Right lobe of liver (tissue), 4 donors: ENCODE results near the gene IL1RL2.

ENCODE experiments used
- POLR2A ChIP-seq: fragments of 450-650 bp; IDR thresholded peaks from one replicate; pipeline ENCODE4 v1.6.1; 2017; ENCODE audit warnings: antibody characterized with exemption, mild to moderate bottlenecking
- TF ChIP-seq, protein P1 (sequence below), 4 donors: fragments of 200-600 bp in 3 of 4; fragments of 450-650 bp in 1 of 4; IDR thresholded peaks; one replicate each; pipeline versions ENCODE4 v1.5.1 to v1.8.0; 2016 to 2022; ENCODE audit warnings: antibody characterized with exemption in 4 of 4, mild to moderate bottlenecking in 2 of 4
- donor health status: DM: no; HTN: no; CAD: no.
- donor health status: DM: no; HTN: no; CAD: no.
- donor health status: DM: no; HTN: yes; CAD: no.

DNA sequence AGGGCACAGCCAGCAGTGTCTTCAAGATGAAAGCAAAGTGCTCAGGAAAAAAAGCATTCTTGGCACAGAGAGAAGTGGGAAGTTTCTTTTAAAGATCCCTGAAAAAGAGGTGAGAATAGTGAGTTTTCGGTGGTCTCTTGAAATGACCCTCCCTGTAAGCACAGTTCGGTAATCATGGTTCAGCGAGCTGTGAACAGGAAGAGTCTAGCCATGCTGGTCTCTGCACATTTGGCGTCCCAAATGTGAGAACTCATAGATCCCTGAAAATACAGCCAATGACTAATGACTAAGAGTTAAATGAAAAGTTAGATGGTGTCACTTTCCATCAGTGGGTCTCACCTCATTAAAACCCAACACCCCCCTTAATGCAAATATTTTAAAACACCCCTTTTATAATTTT, 40.9 kb upstream of the IL1RL2 start:
- TF ChIP-seq, protein P1, sequence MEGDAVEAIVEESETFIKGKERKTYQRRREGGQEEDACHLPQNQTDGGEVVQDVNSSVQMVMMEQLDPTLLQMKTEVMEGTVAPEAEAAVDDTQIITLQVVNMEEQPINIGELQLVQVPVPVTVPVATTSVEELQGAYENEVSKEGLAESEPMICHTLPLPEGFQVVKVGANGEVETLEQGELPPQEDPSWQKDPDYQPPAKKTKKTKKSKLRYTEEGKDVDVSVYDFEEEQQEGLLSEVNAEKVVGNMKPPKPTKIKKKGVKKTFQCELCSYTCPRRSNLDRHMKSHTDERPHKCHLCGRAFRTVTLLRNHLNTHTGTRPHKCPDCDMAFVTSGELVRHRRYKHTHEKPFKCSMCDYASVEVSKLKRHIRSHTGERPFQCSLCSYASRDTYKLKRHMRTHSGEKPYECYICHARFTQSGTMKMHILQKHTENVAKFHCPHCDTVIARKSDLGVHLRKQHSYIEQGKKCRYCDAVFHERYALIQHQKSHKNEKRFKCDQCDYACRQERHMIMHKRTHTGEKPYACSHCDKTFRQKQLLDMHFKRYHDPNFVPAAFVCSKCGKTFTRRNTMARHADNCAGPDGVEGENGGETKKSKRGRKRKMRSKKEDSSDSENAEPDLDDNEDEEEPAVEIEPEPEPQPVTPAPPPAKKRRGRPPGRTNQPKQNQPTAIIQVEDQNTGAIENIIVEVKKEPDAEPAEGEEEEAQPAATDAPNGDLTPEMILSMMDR (IDR thresholded peaks at IDR 0.05), result no peak
- no peak for TF ChIP-seq POLR2A
